ES-I3 (cell line): ENCODE results near the gene HMG20B.
"Not testable (repeated sequence)": the region's sequence is repeated elsewhere in the genome, so short reads cannot be mapped to it uniquely, and the experiment has no call there.

ENCODE experiments used
- H3K36me3 ChIP-seq: 2 replicates; pipeline ENCODE4 v1.6.1; 2013; ENCODE audit warnings: mild to moderate bottlenecking, low read length, control low read depth, moderate library complexity; ENCODE audit not compliant: insufficient read depth
- H3K4me1 ChIP-seq: 2 replicates; pipeline ENCODE4 v1.6.1; 2013; ENCODE audit warnings: mild to moderate bottlenecking, control low read depth, low read length; ENCODE audit not compliant: insufficient read depth
- H3K9ac ChIP-seq: 2 replicates; pipeline ENCODE4 v1.6.1; 2013; ENCODE audit warnings: low read depth, mild to moderate bottlenecking, low read length, moderate library complexity
- H3K9me3 ChIP-seq: 2 replicates; pipeline ENCODE4 v1.6.1; 2013; ENCODE audit warnings: mild to moderate bottlenecking, low read length, moderate library complexity; ENCODE audit not compliant: control insufficient read depth, insufficient read depth

Gene HMG20B

DNA sequence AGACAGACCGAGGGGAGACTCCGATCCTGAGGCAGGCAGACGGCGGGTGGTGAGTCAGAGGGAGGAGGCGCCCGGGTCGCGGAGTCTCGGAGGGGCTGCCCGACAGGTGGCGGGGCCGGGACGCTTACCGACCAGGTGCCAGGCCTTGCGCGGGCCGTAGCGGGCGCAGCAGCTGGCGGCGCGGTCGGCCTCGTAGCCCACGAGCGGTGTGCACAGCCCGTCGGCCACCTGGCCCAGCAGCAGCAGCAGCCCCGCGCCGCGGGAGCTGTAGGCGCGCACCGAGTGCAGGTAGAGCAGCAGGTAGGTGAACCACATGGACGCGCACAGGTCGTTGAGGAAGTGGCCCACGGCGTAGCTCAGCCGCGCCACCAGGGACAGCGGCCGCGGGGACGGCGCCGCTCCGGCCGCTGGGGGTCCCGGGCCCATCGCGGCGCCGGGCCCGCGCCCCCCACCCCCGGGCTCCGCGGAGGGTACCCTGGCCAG, 15.7 kb upstream of the HMG20B start:
- Histone ChIP-seq H3K4me1 (peaks cover 3% of the 10 kb centered on the region; the same call in 1 of the 2 replicates), H3K9ac (peak overlapping the region; percentile 81), H3K36me3 (no peaks in the 10 kb centered on the region), H3K9me3 (no peaks in the 10 kb centered on the region)

DNA sequence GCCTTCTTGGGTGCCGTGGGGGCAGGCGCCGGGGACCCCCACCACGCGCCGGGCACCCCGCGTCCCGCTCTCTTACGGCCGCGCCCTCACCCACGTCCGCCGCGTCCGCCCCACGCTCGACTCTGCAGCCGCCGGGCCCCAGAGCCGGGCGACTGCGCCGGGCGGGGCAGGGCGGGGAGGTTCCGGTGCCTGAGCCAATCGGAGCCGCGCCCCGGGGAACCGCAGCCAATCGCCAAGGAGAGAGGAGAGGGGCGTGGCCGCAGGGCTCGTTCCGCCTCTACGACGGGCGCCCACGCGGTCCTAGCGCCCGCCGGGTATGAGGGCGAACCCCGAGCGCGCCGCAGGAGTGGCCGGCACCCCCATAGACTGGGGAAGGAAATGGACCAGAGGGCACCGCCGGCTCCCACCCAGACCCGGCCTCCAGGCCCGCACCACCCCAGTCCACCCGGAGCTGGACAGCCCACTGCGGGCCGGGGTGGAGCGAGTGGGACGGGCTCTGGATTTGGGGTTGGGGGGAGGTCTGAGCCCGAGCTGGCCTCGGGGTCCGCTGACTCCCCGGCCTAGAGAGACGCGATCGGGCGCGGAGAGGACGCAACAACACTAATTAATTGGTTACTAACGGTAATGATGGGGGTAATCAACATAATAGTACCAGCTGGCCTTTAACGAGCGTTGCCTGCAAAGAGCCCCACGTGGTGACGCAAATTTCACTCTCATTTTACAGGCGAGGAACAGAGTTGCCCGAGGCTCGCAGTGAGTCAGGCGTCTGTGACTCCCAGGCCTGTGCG, 15.1 kb upstream of the HMG20B start, which contains the start of gene MFSD12:
TSS of gene MFSD12 (minus strand) at position 126 of the 788 bp plus-strand sequence. CDS start 183 bp downstream, outside the sequence.
- no peaks in the 10 kb centered on the region for H3K9me3 ChIP-seq
- H3K9ac ChIP-seq, result peak within 1 kb of the TSS; percentile 81
- peaks cover 3% of the 10 kb centered on the region; the same call in 1 of the 2 replicates for H3K4me1 ChIP-seq
- no peaks in the 10 kb centered on the region for H3K36me3 ChIP-seq

DNA sequence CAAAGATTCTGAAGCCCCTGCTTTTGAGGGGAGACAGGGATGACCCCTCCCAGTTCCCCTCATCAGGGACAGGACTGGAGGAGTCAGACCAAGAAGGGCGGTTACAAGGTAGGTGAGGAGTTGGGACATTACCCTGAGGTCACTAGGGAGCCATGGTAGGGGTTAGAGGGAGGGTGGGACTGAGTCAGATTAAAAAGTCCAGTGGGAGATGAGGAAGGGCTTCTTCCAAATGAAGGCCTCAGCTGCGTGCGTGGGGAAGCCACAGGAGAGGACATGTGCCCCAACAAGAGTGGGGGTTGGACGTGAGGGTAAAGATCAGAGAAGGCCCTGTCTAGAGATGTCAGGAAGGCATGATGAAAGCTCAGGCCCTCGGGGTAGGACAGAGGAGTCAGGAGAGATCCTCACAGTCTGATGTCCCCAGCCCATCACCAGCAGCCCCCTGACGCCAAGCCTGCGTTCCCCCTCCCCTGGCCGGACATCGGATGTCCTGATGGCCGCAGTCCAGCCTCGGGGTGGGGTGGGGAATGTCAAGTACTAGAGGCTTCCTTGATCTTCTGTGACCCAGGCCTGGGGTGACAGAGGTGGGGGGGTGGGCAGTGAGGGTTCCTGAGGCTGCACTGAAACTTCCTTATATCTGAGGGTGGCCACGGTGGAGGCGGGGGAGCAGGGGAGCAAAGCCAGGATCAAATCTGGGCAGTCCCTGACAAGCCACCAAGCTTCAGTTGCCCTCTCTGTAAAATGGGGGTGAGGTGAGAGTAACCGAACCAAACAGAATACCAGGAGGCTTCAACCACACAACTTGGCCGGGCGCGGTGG, 8.8 kb upstream of the HMG20B start:
- no peaks in the 10 kb centered on the region for H3K9me3 ChIP-seq
- H3K36me3 ChIP-seq, result no peaks in the 10 kb centered on the region
- no peak overlapping the region for H3K9ac ChIP-seq
- H3K4me1 ChIP-seq, result no peaks in the 10 kb centered on the region; the same call in 1 of the 2 replicates

DNA sequence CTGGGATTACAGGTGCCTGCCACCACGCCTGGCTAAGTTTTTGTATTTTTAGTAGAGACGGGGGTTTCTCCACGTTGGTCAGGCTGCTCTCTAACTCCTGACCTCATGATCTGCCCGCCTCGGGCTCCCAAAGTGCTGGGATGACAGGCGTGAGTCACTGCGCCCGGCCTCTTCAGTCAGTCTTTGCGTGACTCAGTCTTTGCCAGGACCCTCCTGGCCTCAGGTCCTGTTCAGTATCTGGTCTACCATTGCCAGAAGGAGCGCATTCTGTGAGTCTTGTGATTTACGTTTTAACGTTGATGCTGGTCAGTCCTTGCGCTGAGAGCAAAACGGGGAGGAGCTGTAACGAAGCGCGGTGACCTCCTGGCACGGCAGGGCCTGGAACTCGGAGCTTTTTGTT, 7.6 kb upstream of the HMG20B start:
- Histone ChIP-seq H3K36me3 (no peaks in the 10 kb centered on the region), H3K9me3 (no peaks in the 10 kb centered on the region), H3K9ac (no peak overlapping the region), H3K4me1 (no peaks in the 10 kb centered on the region; the same call in 1 of the 2 replicates)

DNA sequence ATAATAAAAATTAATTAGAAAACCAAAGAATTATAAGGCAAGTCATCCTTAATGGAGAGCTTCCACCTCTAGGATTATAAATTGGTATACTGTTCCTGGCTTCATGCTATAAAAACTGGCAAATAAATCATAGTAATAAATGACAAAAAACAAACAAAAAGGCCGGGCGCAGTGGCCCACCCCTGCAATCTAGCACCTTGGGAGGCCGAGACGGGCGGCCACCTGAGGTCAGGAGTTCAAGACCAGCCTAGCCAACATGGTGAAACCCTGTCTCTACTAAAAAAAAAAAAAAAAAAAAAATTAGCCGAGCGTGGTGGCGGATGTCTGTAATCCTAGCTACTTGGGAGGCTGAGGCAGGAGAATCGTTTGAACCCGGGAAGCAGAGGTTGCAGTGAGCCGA, 2.7 kb upstream of the HMG20B start:
- H3K9me3 ChIP-seq, H3K9ac ChIP-seq, H3K4me1 ChIP-seq, H3K36me3 ChIP-seq: not testable (repeated sequence)

DNA sequence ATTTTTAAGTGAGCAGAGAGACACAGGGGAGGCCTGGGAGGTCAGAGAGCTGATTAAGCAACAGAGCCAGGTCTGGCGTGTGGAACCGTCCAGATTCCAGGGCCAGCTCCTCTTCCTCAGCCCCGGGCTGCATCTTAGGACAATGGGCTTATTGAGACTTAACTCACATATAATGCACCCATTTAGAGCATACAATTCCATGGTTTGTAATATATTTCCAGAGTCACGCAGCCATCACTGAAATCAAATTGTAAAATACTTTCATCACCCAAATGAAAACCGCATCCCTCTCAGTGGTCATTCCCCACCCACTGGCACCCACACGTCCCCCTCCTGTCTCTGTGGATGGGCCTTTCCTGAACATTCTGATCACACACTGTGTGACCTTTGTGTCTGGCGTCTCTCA, 2.1 kb upstream of the HMG20B start:
- Histone ChIP-seq H3K9me3 (no peaks in the 10 kb centered on the region), H3K4me1 (no peaks in the 10 kb centered on the region; the same call in 1 of the 2 replicates), H3K9ac (no peak overlapping the region)

DNA sequence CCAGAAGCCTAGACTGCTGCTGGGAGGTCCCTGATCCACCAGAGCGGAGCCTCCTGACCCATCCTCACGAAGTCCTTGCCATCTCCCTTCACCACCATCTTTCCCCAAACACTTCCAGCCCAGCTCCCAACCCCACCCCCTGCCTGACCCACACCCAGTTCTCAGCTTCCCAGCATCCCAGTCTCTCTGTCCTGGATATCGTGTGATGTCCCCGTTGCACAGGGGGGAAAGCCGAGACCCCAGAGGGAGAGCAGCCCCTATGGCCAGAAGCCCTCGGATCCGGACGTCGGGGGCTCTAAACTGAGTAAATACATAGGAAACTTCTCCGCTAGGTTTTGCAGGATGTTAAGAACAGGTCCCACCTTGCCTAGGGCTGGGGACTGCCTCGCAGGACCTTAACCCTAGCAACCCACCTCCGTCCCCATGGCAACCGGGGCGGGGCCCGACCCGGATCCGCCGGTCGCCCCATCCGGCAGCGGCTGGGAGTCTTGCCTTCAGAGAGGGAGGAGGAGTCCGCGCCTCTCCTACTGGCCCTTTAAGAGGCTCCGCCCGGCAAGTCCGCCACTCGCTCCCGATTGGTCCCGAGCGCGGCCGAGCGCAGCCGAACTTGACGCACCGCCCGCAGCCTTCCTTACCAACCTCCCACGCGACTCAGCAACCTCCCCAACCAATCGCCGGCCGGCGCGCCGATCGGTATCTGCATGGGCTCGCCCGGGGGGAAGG, 451 bp upstream of the HMG20B start:
- Histone ChIP-seq H3K9ac (peak overlapping the region; percentile 45; the same call in 1 of the 2 replicates), H3K4me1 (no peaks in the 10 kb centered on the region; the same call in 1 of the 2 replicates), H3K36me3 (no peaks in the 10 kb centered on the region), H3K9me3 (no peaks in the 10 kb centered on the region)

More for the DNA sequence above, 2.1 kb upstream of the HMG20B start:
- H3K36me3 ChIP-seq, result no peaks in the 10 kb centered on the region

DNA sequence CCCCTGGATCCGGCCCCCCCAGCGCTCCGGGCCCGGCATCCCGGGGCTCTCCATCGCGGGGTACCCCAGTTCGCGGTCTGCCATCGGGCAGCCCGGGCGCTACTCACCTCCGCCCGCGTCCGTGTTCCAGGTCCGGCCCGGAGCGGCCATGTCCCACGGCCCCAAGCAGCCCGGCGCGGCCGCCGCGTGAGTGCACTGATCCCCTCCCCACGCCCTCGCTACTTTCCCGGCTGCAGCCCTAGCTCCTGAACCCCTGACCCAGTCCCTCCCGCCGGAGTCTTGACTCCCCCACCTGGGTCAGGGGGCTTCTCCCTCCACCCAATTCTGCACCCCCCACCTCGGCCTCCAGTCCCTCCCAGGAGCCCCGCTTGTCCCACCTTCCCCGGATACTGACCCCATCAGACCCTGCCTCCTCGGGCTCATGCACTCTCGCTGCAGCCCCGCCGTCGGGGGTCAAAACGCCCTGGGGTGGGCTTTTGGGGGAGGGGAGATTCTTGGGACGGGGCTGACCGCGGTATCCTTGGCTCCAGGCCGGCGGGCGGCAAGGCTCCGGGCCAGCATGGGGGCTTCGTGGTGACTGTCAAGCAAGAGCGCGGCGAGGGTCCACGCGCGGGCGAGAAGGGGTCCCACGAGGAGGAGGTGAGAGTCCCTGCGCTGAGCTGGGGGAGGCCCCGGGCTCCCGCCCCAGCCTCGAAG, 566 bp downstream of the HMG20B start:
- Histone ChIP-seq H3K9me3 (no peaks in the 10 kb centered on the region), H3K4me1 (no peaks in the 10 kb centered on the region; the same call in 1 of the 2 replicates), H3K9ac (peak overlapping the region; percentile 74), H3K36me3 (no peaks in the 10 kb centered on the region)

DNA sequence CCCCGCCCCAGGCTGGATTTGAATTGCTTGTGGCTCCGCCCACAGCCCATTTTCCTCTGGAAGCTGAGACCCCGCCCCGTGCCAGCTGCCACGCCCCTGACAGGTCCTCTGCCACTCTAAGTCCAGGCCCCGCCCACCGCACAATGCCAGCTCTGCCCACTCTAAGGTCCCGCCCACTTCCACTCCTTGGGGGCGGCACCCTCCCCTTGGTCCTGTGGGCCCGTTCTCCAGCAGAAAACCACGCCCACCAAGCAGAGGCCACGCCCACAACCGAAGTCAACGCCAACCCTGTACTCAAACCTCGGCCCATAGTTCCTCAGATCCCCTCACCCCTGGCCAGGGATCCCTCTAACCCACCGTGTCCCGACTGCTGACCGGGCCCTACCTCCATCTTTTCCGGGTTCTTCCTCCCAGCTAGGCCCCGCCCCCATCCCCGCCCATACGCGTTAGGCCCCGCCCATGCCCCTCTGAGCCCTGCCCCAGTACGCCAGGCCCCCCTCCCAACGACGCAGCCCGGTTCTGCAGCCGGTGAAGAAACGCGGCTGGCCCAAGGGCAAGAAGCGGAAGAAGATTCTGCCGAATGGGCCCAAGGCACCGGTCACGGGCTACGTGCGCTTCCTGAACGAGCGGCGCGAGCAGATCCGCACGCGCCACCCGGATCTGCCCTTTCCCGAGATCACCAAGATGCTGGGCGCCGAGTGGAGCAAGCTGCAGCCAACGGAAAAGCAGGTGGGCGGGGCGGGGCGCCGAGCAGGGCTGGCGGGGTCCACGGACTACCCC, 1.3 kb downstream of the HMG20B start:
- no peaks in the 10 kb centered on the region for H3K9me3 ChIP-seq
- no peaks in the 10 kb centered on the region for H3K36me3 ChIP-seq
- no peaks in the 10 kb centered on the region; the same call in 1 of the 2 replicates for H3K4me1 ChIP-seq
- H3K9ac ChIP-seq, result peak overlapping the region; percentile 74

DNA sequence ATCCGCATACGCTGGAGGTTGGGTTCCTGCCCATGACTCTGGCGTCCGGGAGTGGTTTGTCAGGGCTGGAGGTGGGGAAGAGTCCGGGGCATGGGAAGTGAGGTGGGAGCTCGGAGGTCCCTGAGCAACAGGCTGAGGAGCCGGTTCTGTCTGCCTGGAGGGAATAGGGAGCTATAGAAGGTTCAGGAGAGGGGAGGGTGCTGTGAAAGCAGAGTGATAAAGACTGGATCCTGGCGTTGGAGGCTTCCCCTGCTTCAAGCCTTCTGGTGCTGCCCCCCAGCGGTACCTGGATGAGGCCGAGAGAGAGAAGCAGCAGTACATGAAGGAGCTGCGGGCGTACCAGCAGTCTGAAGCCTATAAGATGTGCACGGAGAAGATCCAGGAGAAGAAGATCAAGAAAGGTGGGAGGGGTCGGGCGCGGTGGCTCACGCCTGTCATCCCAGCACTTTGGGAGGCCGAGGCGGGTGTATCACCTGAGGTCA, 2.6 kb downstream of the HMG20B start:
- Histone ChIP-seq H3K9ac (no peak overlapping the region), H3K4me1 (no peaks in the 10 kb centered on the region; the same call in 1 of the 2 replicates), H3K36me3 (no peaks in the 10 kb centered on the region), H3K9me3 (no peaks in the 10 kb centered on the region)

DNA sequence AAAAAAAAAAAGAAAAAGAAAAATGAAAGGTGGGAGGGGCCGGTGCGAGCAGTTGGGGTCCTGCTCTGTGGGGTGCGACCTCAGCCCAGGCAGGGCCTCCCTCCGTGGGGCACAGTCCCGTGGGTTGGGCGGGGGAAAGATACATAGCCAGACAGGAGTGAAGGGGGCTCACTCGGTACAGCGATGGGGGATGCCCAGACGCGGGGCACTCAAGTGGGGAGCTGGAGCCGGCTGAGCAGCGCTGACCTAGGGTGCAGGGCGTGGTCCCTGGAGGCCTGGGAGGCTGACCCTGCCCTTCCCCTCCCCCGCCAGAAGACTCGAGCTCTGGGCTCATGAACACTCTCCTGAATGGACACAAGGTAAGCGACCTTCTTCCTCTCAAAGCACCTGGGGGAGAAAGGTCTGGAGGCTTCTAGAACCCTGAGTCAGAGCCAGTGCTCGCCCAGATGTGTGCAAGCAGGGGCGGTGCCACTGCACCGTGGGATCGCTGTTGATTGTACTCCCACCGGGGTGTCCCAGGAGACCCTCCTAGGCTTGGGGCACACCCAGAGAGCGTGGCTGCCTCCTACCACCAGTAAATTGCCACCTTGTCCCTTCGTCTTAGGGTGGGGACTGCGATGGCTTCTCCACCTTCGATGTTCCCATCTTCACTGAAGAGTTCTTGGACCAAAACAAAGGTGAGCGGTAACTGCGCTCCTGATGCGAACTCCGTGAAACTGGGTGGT, 3.4 kb downstream of the HMG20B start:
- no peaks in the 10 kb centered on the region; the same call in 1 of the 2 replicates for H3K4me1 ChIP-seq
- no peaks in the 10 kb centered on the region for H3K9me3 ChIP-seq
- H3K9ac ChIP-seq, result peak overlapping the region; percentile 57
- no peaks in the 10 kb centered on the region for H3K36me3 ChIP-seq

DNA sequence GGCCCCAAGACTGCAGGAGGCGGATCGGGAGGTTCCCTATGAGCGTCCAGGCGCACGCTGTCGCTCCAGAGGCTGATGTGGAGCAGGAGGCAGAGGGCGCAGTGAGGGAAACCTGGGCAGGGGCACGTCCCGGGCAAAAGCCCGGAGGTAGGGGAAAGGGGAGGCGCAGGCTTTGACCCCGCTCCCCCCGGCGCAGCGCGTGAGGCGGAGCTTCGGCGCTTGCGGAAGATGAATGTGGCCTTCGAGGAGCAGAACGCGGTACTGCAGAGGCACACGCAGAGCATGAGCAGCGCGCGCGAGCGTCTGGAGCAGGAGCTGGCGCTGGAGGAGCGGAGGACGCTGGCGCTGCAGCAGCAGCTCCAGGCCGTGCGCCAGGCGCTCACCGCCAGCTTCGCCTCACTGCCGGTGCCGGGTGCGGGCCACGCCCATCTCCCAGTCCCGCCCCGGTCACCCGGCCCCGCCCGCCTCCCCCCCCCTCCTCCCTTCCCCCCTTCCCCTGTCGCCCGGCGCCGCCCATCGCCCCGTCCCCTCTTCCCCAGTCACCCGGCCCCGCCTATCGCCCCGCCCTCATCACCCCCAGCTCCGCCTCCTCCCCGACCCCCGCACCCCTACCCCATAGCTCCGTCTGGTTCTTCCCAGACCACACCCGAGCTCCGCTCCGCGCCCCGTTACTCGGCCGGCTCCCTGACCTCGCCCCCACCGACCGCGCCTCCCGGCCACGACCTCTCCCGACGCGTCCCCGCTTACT, 4.1 kb downstream of the HMG20B start:
- H3K9me3 ChIP-seq, result no peaks in the 10 kb centered on the region
- H3K9ac ChIP-seq, result peak overlapping the region; percentile 57
- no peaks in the 10 kb centered on the region; the same call in 1 of the 2 replicates for H3K4me1 ChIP-seq
- no peaks in the 10 kb centered on the region for H3K36me3 ChIP-seq
